ENCODE results near the gene CDYL2.
"Not testable (repeated sequence)": the region's sequence is repeated elsewhere in the genome, so short reads cannot be mapped to it uniquely, and the experiment has no call there.

CDYL2 gene

GRCh38 chr16:80735846-80736245 is 68.6 kb downstream of the CDYL2 start:
- Histone ChIP-seq H3F3A (ENCODE audit: control insufficient read depth, insufficient read depth) (no peaks in the 10 kb centered on the region), H3K4me1 (ENCODE audit: control insufficient read depth, low read length) (no peaks in the 10 kb centered on the region), H4K20me1 (ENCODE audit: control insufficient read depth, insufficient read depth, low read depth, low read length) (no peaks in the 10 kb centered on the region), H3K4me3 (ENCODE audit: low read length) (no peak overlapping the region), H3K27me3 (ENCODE audit: control insufficient read depth, low read length) (no peaks in the 10 kb centered on the region), H3K79me2 (ENCODE audit: control insufficient read depth, low read length) (no peaks in the 10 kb centered on the region), H3K27ac (ENCODE audit: low read depth, low read length) (no peak overlapping the region), H3K9me2 (replicated peaks; ENCODE audit: control insufficient read depth, low read length) (no peaks in the 10 kb centered on the region), H3K9me3 (ENCODE audit: control insufficient read depth, insufficient read depth, low read length) (peaks cover 8% of the 10 kb centered on the region; the same call in 1 of the 2 replicates), H3K4me2 (ENCODE audit: low read length) (no peak overlapping the region), H3K36me3 (ENCODE audit: control insufficient read depth, low read length) (no peaks in the 10 kb centered on the region)
- no peak for TF ChIP-seq CTCF (IDR thresholded peaks at IDR 0.05; ENCODE audit: low read depth, low read length, poor library complexity, severe bottlenecking)
- TF ChIP-seq EZH2phosphoT487 (IDR thresholded peaks at IDR 0.05; ENCODE audit: borderline replicate concordance, low read length): no peak

GRCh38 chr16:80733407-80733806 is 71.0 kb downstream of the CDYL2 start:
- Histone ChIP-seq H3K9me3 (ENCODE audit: control insufficient read depth, insufficient read depth, low read length) (no peaks in the 10 kb centered on the region), H3F3A (ENCODE audit: control insufficient read depth, insufficient read depth) (no peaks in the 10 kb centered on the region), H4K20me1 (ENCODE audit: control insufficient read depth, insufficient read depth, low read depth, low read length) (no peaks in the 10 kb centered on the region), H3K4me3 (ENCODE audit: low read length) (no peak overlapping the region), H3K4me2 (ENCODE audit: low read length) (no peak overlapping the region), H3K36me3 (ENCODE audit: control insufficient read depth, low read length) (no peaks in the 10 kb centered on the region), H3K27me3 (ENCODE audit: control insufficient read depth, low read length) (no peaks in the 10 kb centered on the region), H3K4me1 (ENCODE audit: control insufficient read depth, low read length) (no peaks in the 10 kb centered on the region), H3K9me2 (replicated peaks; ENCODE audit: control insufficient read depth, low read length) (no peaks in the 10 kb centered on the region), H3K27ac (ENCODE audit: low read depth, low read length) (no peak overlapping the region), H3K79me2 (ENCODE audit: control insufficient read depth, low read length) (no peaks in the 10 kb centered on the region)
- no peak for TF ChIP-seq CTCF (IDR thresholded peaks at IDR 0.05; ENCODE audit: low read depth, low read length, poor library complexity, severe bottlenecking)
- TF ChIP-seq EZH2phosphoT487 (IDR thresholded peaks at IDR 0.05; ENCODE audit: borderline replicate concordance, low read length): no peak

GRCh38 chr16:80731915-80732314 is 72.5 kb downstream of the CDYL2 start:
- Histone ChIP-seq H4K20me1 (ENCODE audit: control insufficient read depth, insufficient read depth, low read depth, low read length) (no peaks in the 10 kb centered on the region), H3K9me2 (replicated peaks; ENCODE audit: control insufficient read depth, low read length) (no peaks in the 10 kb centered on the region), H3K4me2 (ENCODE audit: low read length) (no peak overlapping the region), H3K79me2 (ENCODE audit: control insufficient read depth, low read length) (no peaks in the 10 kb centered on the region), H3K36me3 (ENCODE audit: control insufficient read depth, low read length) (no peaks in the 10 kb centered on the region), H3K9me3 (ENCODE audit: control insufficient read depth, insufficient read depth, low read length) (no peaks in the 10 kb centered on the region), H3K27ac (ENCODE audit: low read depth, low read length) (no peak overlapping the region), H3K4me3 (ENCODE audit: low read length) (no peak overlapping the region), H3K4me1 (ENCODE audit: control insufficient read depth, low read length) (no peaks in the 10 kb centered on the region), H3K27me3 (ENCODE audit: control insufficient read depth, low read length) (no peaks in the 10 kb centered on the region), H3F3A (ENCODE audit: control insufficient read depth, insufficient read depth) (no peaks in the 10 kb centered on the region)
- TF ChIP-seq EZH2phosphoT487 (IDR thresholded peaks at IDR 0.05; ENCODE audit: borderline replicate concordance, low read length) (no peak), CTCF (IDR thresholded peaks at IDR 0.05; ENCODE audit: low read depth, low read length, poor library complexity, severe bottlenecking) (no peak)

GRCh38 chr16:80727066-80727763 is 77.2 kb downstream of the CDYL2 start:
- H3K36me3 ChIP-seq (ENCODE audit: control insufficient read depth, low read length); H4K20me1 ChIP-seq (ENCODE audit: control insufficient read depth, insufficient read depth, low read depth, low read length); H3K4me2 ChIP-seq (ENCODE audit: low read length); H3K79me2 ChIP-seq (ENCODE audit: control insufficient read depth, low read length); H3F3A ChIP-seq (ENCODE audit: control insufficient read depth, insufficient read depth); H3K4me3 ChIP-seq (ENCODE audit: low read length); H3K4me1 ChIP-seq (ENCODE audit: control insufficient read depth, low read length); H3K9me2 ChIP-seq (replicated peaks; ENCODE audit: control insufficient read depth, low read length); H3K27me3 ChIP-seq (ENCODE audit: control insufficient read depth, low read length); H3K27ac ChIP-seq (ENCODE audit: low read depth, low read length): not testable (repeated sequence)
- peaks cover 10% of the 10 kb centered on the region; the same call in 1 of the 2 replicates for H3K9me3 ChIP-seq (ENCODE audit: control insufficient read depth, insufficient read depth, low read length)

Data from DOHH2 (cell line).